CD14-positive monocyte (primary cell): ENCODE measurements around the gene RMND5A. TPM values are rescaled to one million over a fixed set of nuclear protein-coding genes. Genes with fewer than 3 reads are reported as not detected.
"Not testable (repeated sequence)": the region's sequence is repeated elsewhere in the genome, so short reads cannot be mapped to it uniquely, and the experiment has no call there.

Experiments
- DNase-seq, 3 donors: peaks; one replicate each; pipeline ENCODE4 v3.0.0-alpha.2; 2011 to 2022
- H2AFZ ChIP-seq: 2 replicates; pipeline ENCODE4 v1.6.0; 2012; ENCODE audit warnings: mild to moderate bottlenecking, low read depth, low read length, inconsistent platforms; ENCODE audit not compliant: insufficient read depth, poor library complexity, severe bottlenecking
- H3K27ac ChIP-seq, 2 donors: 1 replicate in 1 of 2; 2 replicates in 1 of 2; pipeline ENCODE4 v1.5.1; 2012 to 2013; ENCODE audit warnings: low read length in 2 of 2, control low read depth in 1 of 2, inconsistent platforms in 1 of 2, low read depth in 1 of 2, mild to moderate bottlenecking in 1 of 2
- H3K27me3 ChIP-seq, 2 donors: one replicate each; pipeline versions ENCODE4 v1.6.0 to v1.6.1; 2011 to 2013; ENCODE audit warnings: low read length in 2 of 2; ENCODE audit not compliant: control insufficient read depth in 2 of 2, insufficient read depth in 2 of 2
- H3K36me3 ChIP-seq, 2 donors: replicated peaks in 1 of 2; 1 replicate in 1 of 2; 2 replicates in 1 of 2; pipeline versions ENCODE4 v1.5.1 to v1.6.1; 2012 to 2013; ENCODE audit warnings: low read length in 2 of 2, control low read depth in 1 of 2, inconsistent platforms in 1 of 2, mild to moderate bottlenecking in 1 of 2; ENCODE audit not compliant: insufficient read depth in 2 of 2, control insufficient read depth in 1 of 2
- H3K4me1 ChIP-seq, 2 donors: 1 replicate in 1 of 2; 2 replicates in 1 of 2; pipeline versions ENCODE4 v1.5.1 to v1.6.1; 2012 to 2013; ENCODE audit warnings: low read length in 2 of 2, control low read depth in 1 of 2, inconsistent platforms in 1 of 2, mild to moderate bottlenecking in 1 of 2, moderate library complexity in 1 of 2; ENCODE audit not compliant: insufficient read depth in 2 of 2, control insufficient read depth in 1 of 2
- H3K4me2 ChIP-seq: replicated peaks from 2 replicates; pipeline ENCODE3; 2012; ENCODE audit warnings: low read length, moderate library complexity, mild to moderate bottlenecking; ENCODE audit not compliant: poor library complexity, severe bottlenecking; ENCODE audit errors: extremely low read depth
- H3K4me3 ChIP-seq, 3 experiments: fragments of 200-600 bp in 1 of 3; sonication (generic) in 1 of 3; replicated peaks in 1 of 3; 1 replicate in 2 of 3; 2 replicates in 1 of 3; pipeline ENCODE4 v1.5.1; 2011 to 2013; ENCODE audit warnings: low read length in 3 of 3, mild to moderate bottlenecking in 3 of 3, control low read depth in 2 of 3, low read depth in 2 of 3, inconsistent platforms in 1 of 3, moderate library complexity in 1 of 3
- H3K79me2 ChIP-seq: 2 replicates; pipeline ENCODE4 v1.6.0; 2012; ENCODE audit warnings: mild to moderate bottlenecking, control low read depth, inconsistent platforms, low read length, moderate library complexity; ENCODE audit not compliant: insufficient read depth
- H3K9ac ChIP-seq: 2 replicates; pipeline ENCODE4 v1.6.0; 2017; ENCODE audit warnings: low read length, mild to moderate bottlenecking; ENCODE audit not compliant: insufficient read depth, poor library complexity, severe bottlenecking
- H3K9me3 ChIP-seq, 2 donors: replicated peaks in 1 of 2; 1 replicate in 1 of 2; 2 replicates in 1 of 2; pipeline versions ENCODE4 v1.5.1 to v1.6.1; 2012 to 2013; ENCODE audit warnings: low read length in 2 of 2, control low read depth in 1 of 2; ENCODE audit not compliant: control insufficient read depth in 1 of 2, insufficient read depth in 1 of 2
- H4K20me1 ChIP-seq: 2 replicates; pipeline ENCODE4 v1.6.0; 2012; ENCODE audit warnings: mild to moderate bottlenecking, low read length, control low read depth, moderate library complexity; ENCODE audit not compliant: insufficient read depth
- H3K27ac Mint-ChIP-seq, 7 donors: one replicate each; pipeline ENCODE4 v1.8.0; 2020; ENCODE audit warnings: mild to moderate bottlenecking in 7 of 7, mixed read lengths in 7 of 7, moderate library complexity in 6 of 7, inconsistent platforms in 2 of 7
- H3K27me3 Mint-ChIP-seq, 3 donors: one replicate each; pipeline ENCODE4 v1.8.0; 2021 to 2022; ENCODE audit warnings: low read depth in 3 of 3, mild to moderate bottlenecking in 3 of 3, mixed read lengths in 3 of 3, moderate library complexity in 3 of 3, inconsistent platforms in 1 of 3
- H3K36me3 Mint-ChIP-seq, 2 donors: one replicate each; pipeline ENCODE4 v1.8.0; 2020; ENCODE audit warnings: mixed read lengths in 2 of 2, inconsistent platforms in 1 of 2, mild to moderate bottlenecking in 1 of 2
- H3K4me1 Mint-ChIP-seq: one replicate; pipeline ENCODE4 v1.8.0; 2020; ENCODE audit warnings: mild to moderate bottlenecking, mixed read lengths
- H3K4me3 Mint-ChIP-seq, 2 donors: one replicate each; pipeline ENCODE4 v1.8.0; 2020; ENCODE audit warnings: mild to moderate bottlenecking in 2 of 2, mixed read lengths in 2 of 2, moderate library complexity in 1 of 2
- H3K9me3 Mint-ChIP-seq, 7 donors: one replicate each; pipeline ENCODE4 v1.8.0; 2020 to 2022; ENCODE audit warnings: mixed read lengths in 7 of 7, mild to moderate bottlenecking in 6 of 7, moderate library complexity in 6 of 7, inconsistent platforms in 2 of 7
- WGBS: methylation state at CpG from one replicate; pipeline ENCODE4 v1.1.5; 2013; ENCODE audit warnings: missing lambda C conversion rate; ENCODE audit not compliant: insufficient coverage; 5-methylcytosine and 5-hydroxymethylcytosine counted together
- intact Hi-C, 2 donors: fragments of 100-400 bp; cut with micrococcal nuclease; formaldehyde crosslinking; loops; one replicate each; pipeline versions ENCODE4 v1.15.0 to v1.15.1; 2023
- polyA plus RNA-seq, 3 donors: library from polyadenylated mRNA; depleted of rRNA in 1 of 3; unstranded in 2 of 3; stranded (reverse) in 1 of 3; fragments of 300-500 nt in 2 of 3; fragments of >200 nt in 1 of 3; fragmentation: Illumina TruSeq in 2 of 3; gene quantifications; 1 replicate in 2 of 3; 2 replicates in 1 of 3; pipeline ENCODE4 v1.2.3, GENCODE V29; 2012 to 2021

Gene RMND5A
- polyA plus RNA-seq, 3 donors: 18.5 to 20.3 (median 18.9) TPM

DNA sequence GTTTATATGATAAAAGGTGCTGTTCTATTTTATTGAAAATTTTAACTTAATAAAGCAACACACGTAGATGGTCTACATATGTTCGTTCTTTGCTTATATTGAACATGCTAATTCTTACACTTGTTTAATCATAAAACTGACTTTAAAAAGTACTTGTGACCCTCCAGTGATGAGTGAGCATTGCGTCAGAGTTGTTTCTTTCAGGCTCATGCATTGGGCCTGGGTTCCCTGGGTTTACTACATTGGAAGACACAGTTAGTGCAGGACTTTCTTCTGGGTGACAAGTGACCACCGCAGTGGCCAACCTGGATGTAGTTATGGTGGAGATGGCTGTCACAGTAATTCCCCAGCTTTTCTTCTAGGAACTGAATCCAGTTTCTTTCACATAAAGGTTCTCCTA lies 13.4 kb downstream of the RMND5A start:
- no CpG with 5 or more reads among the region's 4 CpGs for WGBS
- H3K36me3 ChIP-seq, H3K9me3 Mint-ChIP-seq, H3K4me1 ChIP-seq, H3K36me3 Mint-ChIP-seq, DNase-seq, H3K27ac Mint-ChIP-seq, H3K4me2 ChIP-seq, H3K27ac ChIP-seq, H3K27me3 ChIP-seq, H3K4me1 Mint-ChIP-seq, H3K9ac ChIP-seq, H3K4me3 ChIP-seq, H3K9me3 ChIP-seq, H3K27me3 Mint-ChIP-seq, H3K4me3 Mint-ChIP-seq, H2AFZ ChIP-seq, intact Hi-C loops: not testable (repeated sequence)
- Histone ChIP-seq H3K79me2 (peaks cover 19% of the 10 kb centered on the region), H4K20me1 (peaks cover 15% of the 10 kb centered on the region)

DNA sequence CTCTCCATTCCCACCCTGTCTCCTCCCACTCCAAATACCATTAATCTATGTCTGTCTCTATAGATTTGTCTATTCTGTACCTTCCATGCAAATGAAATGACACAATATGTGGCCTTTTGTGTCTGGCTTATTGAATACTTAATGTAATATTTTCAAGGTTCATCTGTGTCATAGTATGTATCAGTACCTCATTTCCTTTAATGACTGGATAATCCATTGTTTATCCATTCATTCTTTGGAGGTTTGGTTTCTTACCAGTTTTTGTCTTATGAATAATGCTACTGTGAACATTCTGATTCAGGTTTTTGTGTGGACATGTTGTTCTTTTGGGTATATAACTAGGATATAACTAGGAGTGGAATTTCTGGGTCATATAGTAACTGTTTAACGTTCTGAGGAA lies 14.8 kb downstream of the RMND5A start:
- H3K4me3 ChIP-seq, H3K27me3 Mint-ChIP-seq, H3K9me3 Mint-ChIP-seq, H3K27ac Mint-ChIP-seq, H3K9ac ChIP-seq, H2AFZ ChIP-seq, H3K27me3 ChIP-seq, H4K20me1 ChIP-seq, H3K36me3 Mint-ChIP-seq, H3K36me3 ChIP-seq, intact Hi-C loops, H3K9me3 ChIP-seq, DNase-seq, H3K4me1 Mint-ChIP-seq, H3K4me2 ChIP-seq, H3K4me1 ChIP-seq, H3K27ac ChIP-seq, H3K4me3 Mint-ChIP-seq: not testable (repeated sequence)
- H3K79me2 ChIP-seq: peaks cover 11% of the 10 kb centered on the region
- no CpG with 5 or more reads among the region's 1 CpG for WGBS

DNA sequence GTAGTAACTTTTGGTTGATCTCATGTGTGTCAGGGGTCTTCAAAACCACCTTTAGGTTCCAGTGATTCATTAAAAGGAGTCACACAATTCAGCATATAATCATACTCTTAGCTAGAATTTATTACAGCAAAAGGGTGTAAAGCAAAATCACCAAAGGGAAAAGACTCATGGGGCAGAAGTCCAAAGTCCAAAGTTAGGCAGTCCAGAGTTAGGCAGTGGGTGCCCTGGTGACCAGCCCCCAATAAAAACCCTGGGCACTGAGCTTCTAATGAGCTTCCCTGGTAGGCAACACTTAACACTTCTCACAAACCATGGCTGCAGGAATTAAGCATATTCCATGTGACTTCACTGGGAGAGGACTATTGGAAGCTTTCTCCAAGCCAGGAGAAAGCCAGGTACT lies 19.4 kb downstream of the RMND5A start:
- H3K4me3 Mint-ChIP-seq, H3K9me3 Mint-ChIP-seq, intact Hi-C loops, H3K4me2 ChIP-seq, H3K9me3 ChIP-seq, H3K4me1 Mint-ChIP-seq, H3K4me1 ChIP-seq, H3K27ac Mint-ChIP-seq, H3K27me3 Mint-ChIP-seq, H3K27me3 ChIP-seq, H3K4me3 ChIP-seq, H2AFZ ChIP-seq, H3K27ac ChIP-seq, H3K9ac ChIP-seq, DNase-seq: not testable (repeated sequence)
- H3K36me3 Mint-ChIP-seq: peaks cover 14 to 17% of the 10 kb centered on the region in 2 donors
- Histone ChIP-seq H3K79me2 (peaks cover 11% of the 10 kb centered on the region), H4K20me1 (peaks cover 18% of the 10 kb centered on the region), H3K36me3 (peaks cover 13 to 18% of the 10 kb centered on the region in 2 donors)

DNA sequence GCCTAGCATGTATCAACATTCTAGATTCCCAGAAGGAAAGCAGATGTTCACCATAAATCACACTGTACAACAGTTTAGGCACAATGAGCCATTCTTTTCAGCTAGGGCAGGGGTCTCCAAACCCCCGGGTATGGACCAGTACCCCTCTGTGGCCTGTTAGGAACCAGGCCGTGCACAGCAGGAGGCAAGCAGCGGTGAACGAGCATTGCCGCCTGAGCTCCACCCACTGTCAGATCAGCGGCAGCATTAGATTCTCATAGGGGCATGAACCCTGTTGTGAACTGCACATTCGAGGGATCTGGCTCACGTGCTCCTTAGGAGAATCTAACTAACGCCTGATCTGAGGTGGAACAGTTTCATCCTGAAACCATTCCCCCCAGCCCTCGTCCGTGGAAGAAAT lies 19.8 kb downstream of the RMND5A start:
- intact Hi-C loops, H3K27ac Mint-ChIP-seq, DNase-seq, H3K4me2 ChIP-seq, H3K27me3 Mint-ChIP-seq, H3K27ac ChIP-seq, H3K9me3 ChIP-seq, H2AFZ ChIP-seq, H3K4me3 Mint-ChIP-seq, H3K4me1 ChIP-seq, H3K27me3 ChIP-seq, H3K9ac ChIP-seq, H3K9me3 Mint-ChIP-seq, H3K4me3 ChIP-seq, H3K4me1 Mint-ChIP-seq: not testable (repeated sequence)
- H3K36me3 Mint-ChIP-seq: peaks cover 16 to 19% of the 10 kb centered on the region in 2 donors
- H4K20me1 ChIP-seq: peaks cover 22% of the 10 kb centered on the region
- no CpG with 5 or more reads among the region's 11 CpGs for whole genome bisulfite sequencing
- H3K36me3 ChIP-seq: peaks cover 13 to 20% of the 10 kb centered on the region in 2 donors
- H3K79me2 ChIP-seq: peaks cover 11% of the 10 kb centered on the region
